ENCODE measurements around the gene C16orf87.

DNA sequence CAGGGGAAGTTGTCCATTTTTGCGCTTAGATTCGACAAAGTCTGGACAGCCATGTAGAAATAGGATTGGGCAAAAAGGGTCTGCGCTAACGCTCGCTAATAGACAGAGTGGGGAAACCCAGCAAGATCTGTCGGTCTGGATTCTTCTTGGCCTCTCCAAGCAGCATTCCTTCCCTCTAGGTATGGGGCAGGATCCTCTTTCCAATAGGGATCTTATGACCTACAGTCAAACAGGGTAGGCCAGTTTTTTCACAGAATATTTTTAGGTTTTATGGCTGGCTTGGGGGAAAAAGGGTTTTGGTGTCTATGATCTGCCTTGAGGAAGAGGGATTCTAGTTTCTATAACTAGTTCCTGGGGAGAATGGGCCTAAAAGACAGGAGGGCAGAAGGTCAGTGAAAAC is 27.2 kb upstream of the C16orf87 start:
- TF ChIP-seq, protein P1, sequence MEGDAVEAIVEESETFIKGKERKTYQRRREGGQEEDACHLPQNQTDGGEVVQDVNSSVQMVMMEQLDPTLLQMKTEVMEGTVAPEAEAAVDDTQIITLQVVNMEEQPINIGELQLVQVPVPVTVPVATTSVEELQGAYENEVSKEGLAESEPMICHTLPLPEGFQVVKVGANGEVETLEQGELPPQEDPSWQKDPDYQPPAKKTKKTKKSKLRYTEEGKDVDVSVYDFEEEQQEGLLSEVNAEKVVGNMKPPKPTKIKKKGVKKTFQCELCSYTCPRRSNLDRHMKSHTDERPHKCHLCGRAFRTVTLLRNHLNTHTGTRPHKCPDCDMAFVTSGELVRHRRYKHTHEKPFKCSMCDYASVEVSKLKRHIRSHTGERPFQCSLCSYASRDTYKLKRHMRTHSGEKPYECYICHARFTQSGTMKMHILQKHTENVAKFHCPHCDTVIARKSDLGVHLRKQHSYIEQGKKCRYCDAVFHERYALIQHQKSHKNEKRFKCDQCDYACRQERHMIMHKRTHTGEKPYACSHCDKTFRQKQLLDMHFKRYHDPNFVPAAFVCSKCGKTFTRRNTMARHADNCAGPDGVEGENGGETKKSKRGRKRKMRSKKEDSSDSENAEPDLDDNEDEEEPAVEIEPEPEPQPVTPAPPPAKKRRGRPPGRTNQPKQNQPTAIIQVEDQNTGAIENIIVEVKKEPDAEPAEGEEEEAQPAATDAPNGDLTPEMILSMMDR (IDR thresholded peaks at IDR 0.05 in 2 of 3, conservative IDR thresholded peaks at IDR 0.05 in 1 of 3; ENCODE audit: borderline replicate concordance in 1 of 3, insufficient read depth in 1 of 3, low read depth in 2 of 3, low read length in 2 of 3), result no peak
- TF ChIP-seq EZH2 (IDR thresholded peaks at IDR 0.05), result no peak

Measured in HCT116 (cell line).